ENCODE measurements around the gene SHFL. TPM values are rescaled to one million over a fixed set of nuclear protein-coding genes. Genes with fewer than 3 reads are reported as not detected.

Gene SHFL
- total RNA-seq, 1 experiment from 2014 or later: 17.2 TPM

- Histone ChIP-seq H3K79me2 (ENCODE audit: low read length) (peaks cover 26% of the 10 kb centered on the region), H3K27me3 (ENCODE audit: low read length) (no peaks in the 10 kb centered on the region), H3K4me3 (ENCODE audit: low read length) (peak overlapping the region; percentile 28; the same call in 1 of the 2 replicates), H4K20me1 (ENCODE audit: low read length) (no peaks in the 10 kb centered on the region), H3K4me1 (ENCODE audit: insufficient read depth, low read length) (peaks cover 20% of the 10 kb centered on the region), H3K27ac (ENCODE audit: low read length) (peak overlapping the region; percentile 78), H3K9me2 (replicated peaks; ENCODE audit: low read length) (no peaks in the 10 kb centered on the region), H3K9ac (ENCODE audit: low read length) (peak overlapping the region; percentile 8; the same call in 1 of the 2 replicates), H3K4me2 (ENCODE audit: low read length) (peak overlapping the region; percentile 91), H2AFZ (ENCODE audit: low read length) (no peak overlapping the region), H3K9me3 (ENCODE audit: low read length) (no peaks in the 10 kb centered on the region), H3F3A (ENCODE audit: low read length, unreplicated experiment) (no peaks in the 10 kb centered on the region), H3K36me3 (ENCODE audit: low read depth, low read length) (peaks cover 19% of the 10 kb centered on the region)
- TF ChIP-seq EZH2phosphoT487 (IDR thresholded peaks at IDR 0.05; ENCODE audit: borderline replicate concordance, low read length): no peak
- no peak for TF ChIP-seq EZH2 (IDR thresholded peaks at IDR 0.05; ENCODE audit: low read length, unreplicated experiment)
- TF ChIP-seq CTCF (conservative IDR thresholded peaks at IDR 0.05; ENCODE audit: low read depth, low read length): no peak
- POLR2A ChIA-PET (ENCODE audit: unreplicated experiment): no interaction called here
- peak; percentile 47 for ATAC-seq
- DNase-seq: peak; percentile 96
- no TSS peak for BruUV-seq (replicated peaks)
- intact Hi-C loops (cut with micrococcal nuclease): loop anchor here (1.0 kb wide), 1 partner anchor 131 kb away; no protein-coding TSS in a partner anchor
- CTCF ChIA-PET: interaction anchor here (0.6 to 1.4 kb wide), 7 partner anchors 15 to 129 kb away, joined by 3 to 9 read pairs (median 5); partner anchors contain the start of genes DNMT1 and PPAN
Measured at GRCh38 chr19:10120538-10121189, 34.5 kb downstream of the SHFL start.

- no peak overlapping the region for H3K9ac ChIP-seq (ENCODE audit: low read length)
- no peak overlapping the region for H3K4me3 ChIP-seq (ENCODE audit: low read length)
- peaks cover 13% of the 10 kb centered on the region for H3K36me3 ChIP-seq (ENCODE audit: low read depth, low read length)
- TF ChIP-seq EZH2 (IDR thresholded peaks at IDR 0.05; ENCODE audit: low read length, unreplicated experiment) (no peak), EZH2phosphoT487 (IDR thresholded peaks at IDR 0.05; ENCODE audit: borderline replicate concordance, low read length) (no peak), CTCF (conservative IDR thresholded peaks at IDR 0.05; ENCODE audit: low read depth, low read length) (no peak)
- no peaks in the 10 kb centered on the region for H3K27me3 ChIP-seq (ENCODE audit: low read length)
- H3K79me2 ChIP-seq (ENCODE audit: low read length): peaks cover 25% of the 10 kb centered on the region
- intact Hi-C loops (cut with micrococcal nuclease): no loop called here
- BruUV-seq (replicated peaks): no TSS peak
- H3K9me3 ChIP-seq (ENCODE audit: low read length): no peaks in the 10 kb centered on the region
- no peak overlapping the region for H2AFZ ChIP-seq (ENCODE audit: low read length)
- peak; percentile 44 for ATAC-seq
- no peaks in the 10 kb centered on the region for H4K20me1 ChIP-seq (ENCODE audit: low read length)
- no peaks in the 10 kb centered on the region for H3K9me2 ChIP-seq (replicated peaks; ENCODE audit: low read length)
- ChIA-PET POLR2A (ENCODE audit: unreplicated experiment) (interaction anchor here (0.5 to 0.9 kb wide), 4 partner anchors 16 to 362 kb away, joined by 3 to 6 read pairs (median 4); partner anchors contain the start of gene PPAN), CTCF (interaction anchor here (0.6 to 0.7 kb wide), 2 partner anchors 122 to 128 kb away, joined by 3 to 5 read pairs; no protein-coding TSS in a partner anchor)
- peak overlapping the region; percentile 43 for H3K27ac ChIP-seq (ENCODE audit: low read length)
- H3K4me1 ChIP-seq (ENCODE audit: insufficient read depth, low read length): peaks cover 20% of the 10 kb centered on the region
- no peaks in the 10 kb centered on the region for H3F3A ChIP-seq (ENCODE audit: low read length, unreplicated experiment)
- DNase-seq: peak; percentile 63
- H3K4me2 ChIP-seq (ENCODE audit: low read length): no peak overlapping the region
Measured at GRCh38 chr19:10122045-10122444, 35.9 kb downstream of the SHFL start.

GRCh38 chr19:10124429-10124828, 38.3 kb downstream of the SHFL start:
- no peak for TF ChIP-seq EZH2phosphoT487 (IDR thresholded peaks at IDR 0.05; ENCODE audit: borderline replicate concordance, low read length)
- TF ChIP-seq EZH2 (IDR thresholded peaks at IDR 0.05; ENCODE audit: low read length, unreplicated experiment): no peak
- TF ChIP-seq CTCF (conservative IDR thresholded peaks at IDR 0.05; ENCODE audit: low read depth, low read length): no peak
- DNase-seq: no peak

More at GRCh38 chr19:10124429-10124828, 38.3 kb downstream of the SHFL start:
- Histone ChIP-seq H3F3A (ENCODE audit: low read length, unreplicated experiment) (no peaks in the 10 kb centered on the region), H3K36me3 (ENCODE audit: low read depth, low read length) (peaks cover 9% of the 10 kb centered on the region), H3K79me2 (ENCODE audit: low read length) (peaks cover 3% of the 10 kb centered on the region), H3K27ac (ENCODE audit: low read length) (no peak overlapping the region), H3K4me1 (ENCODE audit: insufficient read depth, low read length) (peaks cover 20% of the 10 kb centered on the region), H3K9ac (ENCODE audit: low read length) (no peak overlapping the region), H3K9me3 (ENCODE audit: low read length) (no peaks in the 10 kb centered on the region), H3K27me3 (ENCODE audit: low read length) (no peaks in the 10 kb centered on the region), H4K20me1 (ENCODE audit: low read length) (no peaks in the 10 kb centered on the region), H3K4me2 (ENCODE audit: low read length) (no peak overlapping the region), H3K9me2 (replicated peaks; ENCODE audit: low read length) (no peaks in the 10 kb centered on the region), H3K4me3 (ENCODE audit: low read length) (no peak overlapping the region), H2AFZ (ENCODE audit: low read length) (no peak overlapping the region)
- ATAC-seq: no peak
- CTCF ChIA-PET: interaction anchor here (0.6 kb wide), 1 partner anchor 107 kb away, joined by 7 read pairs; no protein-coding TSS in a partner anchor
- intact Hi-C loops (cut with micrococcal nuclease): no loop called here
- POLR2A ChIA-PET (ENCODE audit: unreplicated experiment): no interaction called here
- no TSS peak for BruUV-seq (replicated peaks)
